ENCODE measurements around the gene MAP4.

The MAP4 gene

DNA sequence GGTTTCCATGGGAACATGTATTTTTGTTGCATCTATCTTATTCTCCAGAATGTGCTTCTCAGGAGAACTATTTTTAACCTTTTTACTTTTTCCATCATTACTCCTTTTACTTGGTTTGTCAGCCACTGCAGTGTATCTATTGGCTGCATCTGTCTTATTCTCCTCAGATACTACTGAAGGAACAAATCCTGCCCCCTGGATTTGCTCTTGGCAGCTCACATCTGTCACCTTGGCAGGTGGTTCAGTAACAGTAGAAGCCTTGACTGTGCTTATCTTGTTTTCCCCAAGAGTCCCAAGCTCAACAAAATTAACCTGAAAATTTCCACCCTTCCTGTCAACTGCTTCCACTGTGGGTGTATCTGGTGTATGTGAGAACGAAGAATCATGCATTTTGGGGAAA is 106.0 kb downstream of the MAP4 start:
- Histone ChIP-seq H3K23ac (ENCODE audit: low read length) (no peak overlapping the region), H4K91ac (ENCODE audit: low read depth, low read length) (no peak overlapping the region), H3K4me1 (ENCODE audit: control insufficient read depth in 1 of 2, insufficient read depth in 2 of 2, low read length in 2 of 2) (peaks cover 3 to 6% of the 10 kb centered on the region in 2 experiments), H3K9me3 (ENCODE audit: insufficient read depth, low read depth, low read length) (no peaks in the 10 kb centered on the region), H3K79me1 (ENCODE audit: low read length) (no peaks in the 10 kb centered on the region), H4K12ac (ENCODE audit: low read depth, low read length) (no peak overlapping the region), H2BK12ac (ENCODE audit: low read length) (no peak overlapping the region), H2AFZ (ENCODE audit: insufficient read depth, low read length, poor library complexity) (no peak overlapping the region), H3K4me3 (ENCODE audit: low read depth, low read length) (no peak overlapping the region), H3K79me2 (ENCODE audit: control insufficient read depth, insufficient read depth, low read length, poor library complexity) (no peaks in the 10 kb centered on the region), H3K18ac (ENCODE audit: low read length) (no peak overlapping the region), H3K27me3 (ENCODE audit: insufficient read depth, low read length) (no peaks in the 10 kb centered on the region), H3K4ac (ENCODE audit: low read depth, low read length) (no peak overlapping the region), H2BK5ac (ENCODE audit: low read depth, low read length, poor library complexity) (no peak overlapping the region), H2BK120ac (ENCODE audit: insufficient read depth, low read length, poor library complexity) (no peak overlapping the region), H4K8ac (ENCODE audit: low read depth, low read length) (no peak overlapping the region), H3K27ac (ENCODE audit: low read depth, low read length) (no peak overlapping the region), H3K14ac (ENCODE audit: low read length) (no peak overlapping the region), H3K9ac (ENCODE audit: low read length) (no peak overlapping the region), H2AK5ac (ENCODE audit: low read length) (no peak overlapping the region), H3K4me2 (ENCODE audit: low read length) (no peak overlapping the region), H3K36me3 (ENCODE audit: control insufficient read depth in 1 of 2, insufficient read depth in 2 of 2, low read length in 2 of 2) (peaks cover 4 to 8% of the 10 kb centered on the region in 2 experiments)
- WGBS (ENCODE audit: extremely low coverage, insufficient coverage, insufficient read length), result no CpG with 5 or more reads among the region's 1 CpG
- DNase-seq, result no peak

DNA sequence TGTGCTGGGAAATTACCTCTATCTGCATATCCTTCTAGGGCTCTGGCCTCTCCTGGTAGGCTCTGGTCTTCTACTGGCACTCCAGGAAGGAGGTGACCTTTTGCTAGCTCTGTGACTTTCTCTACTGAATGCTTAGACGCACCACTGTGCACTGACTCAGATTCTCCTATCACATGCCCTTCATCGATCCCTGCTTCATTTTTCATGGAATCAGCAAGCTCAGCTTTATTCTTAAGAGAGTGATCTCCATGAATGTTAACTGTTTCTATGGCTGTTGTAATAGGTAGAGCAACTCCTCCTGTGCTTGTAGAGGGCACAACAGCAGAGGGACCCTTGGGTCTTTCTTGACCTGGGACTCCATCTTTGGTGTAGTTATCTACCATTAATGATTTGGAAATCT is 106.6 kb downstream of the MAP4 start:
- WGBS (ENCODE audit: extremely low coverage, insufficient coverage, insufficient read length), result no CpG with 5 or more reads among the region's 2 CpGs
- H4K91ac ChIP-seq (ENCODE audit: low read depth, low read length), result no peak overlapping the region
- H3K18ac ChIP-seq (ENCODE audit: low read length), result no peak overlapping the region
- H3K36me3 ChIP-seq (ENCODE audit: control insufficient read depth in 1 of 2, insufficient read depth in 2 of 2, low read length in 2 of 2), result peaks cover 4 to 6% of the 10 kb centered on the region in 2 experiments
- H2BK5ac ChIP-seq (ENCODE audit: low read depth, low read length, poor library complexity), result no peak overlapping the region
- H3K9me3 ChIP-seq (ENCODE audit: insufficient read depth, low read depth, low read length), result no peaks in the 10 kb centered on the region
- H3K4me2 ChIP-seq (ENCODE audit: low read length), result no peak overlapping the region
- H3K14ac ChIP-seq (ENCODE audit: low read length), result no peak overlapping the region
- no peak overlapping the region for H4K12ac ChIP-seq (ENCODE audit: low read depth, low read length)
- H3K27ac ChIP-seq (ENCODE audit: low read depth, low read length), result no peak overlapping the region
- H3K4me1 ChIP-seq (ENCODE audit: control insufficient read depth in 1 of 2, insufficient read depth in 2 of 2, low read length in 2 of 2), result peaks cover 3 to 6% of the 10 kb centered on the region in 2 experiments
- H2AFZ ChIP-seq (ENCODE audit: insufficient read depth, low read length, poor library complexity), result no peak overlapping the region
- no peak overlapping the region for H4K8ac ChIP-seq (ENCODE audit: low read depth, low read length)
- H3K4ac ChIP-seq (ENCODE audit: low read depth, low read length), result no peak overlapping the region
- no peaks in the 10 kb centered on the region for H3K79me1 ChIP-seq (ENCODE audit: low read length)
- H2AK5ac ChIP-seq (ENCODE audit: low read length), result no peak overlapping the region
- H3K4me3 ChIP-seq (ENCODE audit: low read depth, low read length), result no peak overlapping the region
- H3K23ac ChIP-seq (ENCODE audit: low read length), result no peak overlapping the region
- H2BK12ac ChIP-seq (ENCODE audit: low read length), result no peak overlapping the region
- no peak overlapping the region for H2BK120ac ChIP-seq (ENCODE audit: insufficient read depth, low read length, poor library complexity)
- no peaks in the 10 kb centered on the region for H3K27me3 ChIP-seq (ENCODE audit: insufficient read depth, low read length)
- no peak for DNase-seq
- H3K9ac ChIP-seq (ENCODE audit: low read length), result no peak overlapping the region
- H3K79me2 ChIP-seq (ENCODE audit: control insufficient read depth, insufficient read depth, low read length, poor library complexity), result no peaks in the 10 kb centered on the region

GRCh38 chr3:47908744-47909143 is 107.5 kb downstream of the MAP4 start:
- no peak for DNase-seq
- no CpG with 5 or more reads among the region's 4 CpGs for WGBS (ENCODE audit: extremely low coverage, insufficient coverage, insufficient read length)
- H3K4me2 ChIP-seq (ENCODE audit: low read length), result no peak overlapping the region

GRCh38 chr3:47907784-47908183 is 108.4 kb downstream of the MAP4 start:
- Histone ChIP-seq H3K4me3 (ENCODE audit: low read depth, low read length) (no peak overlapping the region), H2AK5ac (ENCODE audit: low read length) (no peak overlapping the region), H3K9me3 (ENCODE audit: insufficient read depth, low read depth, low read length) (no peaks in the 10 kb centered on the region), H3K79me1 (ENCODE audit: low read length) (no peaks in the 10 kb centered on the region), H3K79me2 (ENCODE audit: control insufficient read depth, insufficient read depth, low read length, poor library complexity) (no peaks in the 10 kb centered on the region), H2BK120ac (ENCODE audit: insufficient read depth, low read length, poor library complexity) (no peak overlapping the region), H4K12ac (ENCODE audit: low read depth, low read length) (no peak overlapping the region), H2AFZ (ENCODE audit: insufficient read depth, low read length, poor library complexity) (no peak overlapping the region), H3K27ac (ENCODE audit: low read depth, low read length) (no peak overlapping the region), H3K27me3 (ENCODE audit: insufficient read depth, low read length) (no peaks in the 10 kb centered on the region), H2BK12ac (ENCODE audit: low read length) (no peak overlapping the region), H3K4me2 (ENCODE audit: low read length) (no peak overlapping the region), H4K91ac (ENCODE audit: low read depth, low read length) (no peak overlapping the region), H2BK5ac (ENCODE audit: low read depth, low read length, poor library complexity) (no peak overlapping the region), H4K8ac (ENCODE audit: low read depth, low read length) (no peak overlapping the region), H3K4me1 (ENCODE audit: control insufficient read depth in 1 of 2, insufficient read depth in 2 of 2, low read length in 2 of 2) (peaks cover 3 to 6% of the 10 kb centered on the region in 2 experiments), H3K14ac (ENCODE audit: low read length) (no peak overlapping the region), H3K9ac (ENCODE audit: low read length) (no peak overlapping the region), H3K4ac (ENCODE audit: low read depth, low read length) (no peak overlapping the region), H3K23ac (ENCODE audit: low read length) (no peak overlapping the region), H3K36me3 (ENCODE audit: control insufficient read depth in 1 of 2, insufficient read depth in 2 of 2, low read length in 2 of 2) (peaks cover 4 to 6% of the 10 kb centered on the region in 2 experiments), H3K18ac (ENCODE audit: low read length) (no peak overlapping the region)
- DNase-seq, result no peak

More at GRCh38 chr3:47908744-47909143, 107.5 kb downstream of the MAP4 start:
- H3K27ac ChIP-seq (ENCODE audit: low read depth, low read length), result no peak overlapping the region
- no peak overlapping the region for H2AK5ac ChIP-seq (ENCODE audit: low read length)
- no peak overlapping the region for H2BK5ac ChIP-seq (ENCODE audit: low read depth, low read length, poor library complexity)
- H3K4me3 ChIP-seq (ENCODE audit: low read depth, low read length), result no peak overlapping the region
- H3K18ac ChIP-seq (ENCODE audit: low read length), result no peak overlapping the region
- no peak overlapping the region for H4K12ac ChIP-seq (ENCODE audit: low read depth, low read length)
- H3K36me3 ChIP-seq (ENCODE audit: control insufficient read depth in 1 of 2, insufficient read depth in 2 of 2, low read length in 2 of 2), result peaks cover 4 to 6% of the 10 kb centered on the region in 2 experiments
- H2BK120ac ChIP-seq (ENCODE audit: insufficient read depth, low read length, poor library complexity), result no peak overlapping the region
- no peak overlapping the region for H2BK12ac ChIP-seq (ENCODE audit: low read length)
- no peak overlapping the region for H3K9ac ChIP-seq (ENCODE audit: low read length)
- no peaks in the 10 kb centered on the region for H3K79me2 ChIP-seq (ENCODE audit: control insufficient read depth, insufficient read depth, low read length, poor library complexity)
- H3K4me1 ChIP-seq (ENCODE audit: control insufficient read depth in 1 of 2, insufficient read depth in 2 of 2, low read length in 2 of 2), result peaks cover 3 to 6% of the 10 kb centered on the region in 2 experiments
- no peak overlapping the region for H2AFZ ChIP-seq (ENCODE audit: insufficient read depth, low read length, poor library complexity)
- H3K27me3 ChIP-seq (ENCODE audit: insufficient read depth, low read length), result no peaks in the 10 kb centered on the region
- no peak overlapping the region for H3K23ac ChIP-seq (ENCODE audit: low read length)
- no peak overlapping the region for H3K14ac ChIP-seq (ENCODE audit: low read length)
- H3K79me1 ChIP-seq (ENCODE audit: low read length), result no peaks in the 10 kb centered on the region
- H3K4ac ChIP-seq (ENCODE audit: low read depth, low read length), result no peak overlapping the region
- no peak overlapping the region for H4K8ac ChIP-seq (ENCODE audit: low read depth, low read length)
- no peak overlapping the region for H4K91ac ChIP-seq (ENCODE audit: low read depth, low read length)
- no peaks in the 10 kb centered on the region for H3K9me3 ChIP-seq (ENCODE audit: insufficient read depth, low read depth, low read length)

Data from trophoblast cell (in vitro differentiated cells and primary cell).